Stimulated activated CD4-positive, alpha-beta T cell treated with anti-CD3 and anti-CD28 coated beads, Interleukin-12 subunit alpha, Interleukin-12 subunit beta, amount 100 ng/mL, for 4 hours (primary cell): ENCODE measurements around the gene PLCL1.

ENCODE experiments used
- DNase-seq: peaks from one replicate; pipeline ENCODE4 v3.0.0-alpha.2; 2020

The PLCL1 gene

GRCh38 chr2:197858607-197859140 is 54.3 kb downstream of the PLCL1 start:
- no peak for DNase-seq

GRCh38 chr2:197862246-197862955 is 58.0 kb downstream of the PLCL1 start:
- no peak for DNase-seq

DNA sequence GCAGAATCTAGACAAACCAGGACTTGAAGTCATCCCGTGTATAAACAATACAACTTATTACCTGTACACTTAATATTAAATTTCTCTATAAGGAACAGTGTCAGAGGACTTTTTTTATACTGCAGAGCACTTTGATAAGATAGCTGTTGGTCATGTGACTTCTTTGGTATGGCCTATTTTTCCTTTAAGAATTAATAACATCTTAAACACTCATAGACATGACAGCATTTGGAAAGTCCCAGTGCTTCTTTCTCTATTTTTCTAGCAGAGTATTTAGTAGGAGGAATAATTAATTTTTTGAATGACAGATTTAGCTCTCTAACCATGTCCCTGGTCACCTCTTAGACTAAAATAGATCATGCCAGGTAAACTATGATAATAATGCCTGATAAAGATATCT is 59.4 kb downstream of the PLCL1 start:
- no peak for DNase-seq

GRCh38 chr2:197866455-197866854 is 62.1 kb downstream of the PLCL1 start:
- DNase-seq, result no peak

- DNase-seq, result no peak
Measured at GRCh38 chr2:197867033-197867432, 62.6 kb downstream of the PLCL1 start.

GRCh38 chr2:197867624-197868023 is 63.2 kb downstream of the PLCL1 start:
- DNase-seq, result no peak

DNA sequence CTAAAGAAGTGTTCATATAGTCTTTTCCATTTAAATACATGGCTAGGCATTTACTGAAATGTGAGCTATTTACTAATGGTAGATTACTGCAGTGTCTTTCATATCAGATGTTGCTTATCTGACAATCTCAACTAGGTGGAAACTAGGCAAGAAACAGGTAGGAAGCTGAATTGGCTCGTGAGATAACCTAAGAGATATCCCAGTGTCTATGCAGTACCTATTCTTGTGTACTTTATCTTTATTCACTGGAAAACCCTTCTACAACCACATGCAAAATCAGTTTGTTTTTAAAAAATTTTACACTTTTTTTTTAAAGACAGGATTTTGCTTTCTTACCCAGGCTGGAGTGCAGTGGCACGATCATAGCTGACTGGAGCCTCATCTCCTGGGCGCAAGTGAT is 63.8 kb downstream of the PLCL1 start:
- no peak for DNase-seq

GRCh38 chr2:197869041-197869440 is 64.6 kb downstream of the PLCL1 start:
- no peak for DNase-seq

- no peak for DNase-seq
Measured at GRCh38 chr2:197869501-197870111, 65.2 kb downstream of the PLCL1 start.

- no peak for DNase-seq
Measured at GRCh38 chr2:197870137-197870536, 65.7 kb downstream of the PLCL1 start.

DNA sequence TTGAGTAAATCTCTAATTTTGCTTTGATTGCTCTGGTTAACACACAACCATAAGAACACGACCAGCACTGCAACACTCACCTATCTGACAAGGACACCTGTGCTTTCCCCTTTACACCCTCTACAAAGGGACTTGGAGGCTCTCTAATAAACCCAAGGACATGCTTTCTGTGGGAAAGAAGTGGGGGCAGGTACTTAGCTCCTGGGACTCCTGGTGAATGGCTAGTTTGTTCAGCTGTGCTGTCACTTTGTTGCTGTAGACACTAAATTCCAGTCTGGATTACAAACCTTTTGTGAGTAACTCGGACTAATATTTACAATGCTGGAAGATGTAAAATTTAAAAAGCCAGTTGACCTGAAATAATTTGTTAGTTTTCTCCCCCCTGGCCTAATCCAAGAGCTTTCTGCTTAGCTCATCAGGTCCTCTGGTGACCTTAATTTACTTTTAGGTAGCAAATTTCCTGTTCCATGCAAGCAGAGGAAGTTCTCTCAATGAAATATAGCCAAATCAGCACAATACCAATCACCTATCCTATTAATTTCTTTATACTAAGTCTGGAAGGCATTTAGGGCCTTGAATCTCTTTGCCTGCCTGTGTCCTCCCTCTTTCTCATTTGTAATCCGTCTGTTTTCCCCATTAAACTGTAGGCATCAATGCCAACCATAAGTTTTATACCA is 67.5 kb downstream of the PLCL1 start:
- DNase-seq, result no peak

DNA sequence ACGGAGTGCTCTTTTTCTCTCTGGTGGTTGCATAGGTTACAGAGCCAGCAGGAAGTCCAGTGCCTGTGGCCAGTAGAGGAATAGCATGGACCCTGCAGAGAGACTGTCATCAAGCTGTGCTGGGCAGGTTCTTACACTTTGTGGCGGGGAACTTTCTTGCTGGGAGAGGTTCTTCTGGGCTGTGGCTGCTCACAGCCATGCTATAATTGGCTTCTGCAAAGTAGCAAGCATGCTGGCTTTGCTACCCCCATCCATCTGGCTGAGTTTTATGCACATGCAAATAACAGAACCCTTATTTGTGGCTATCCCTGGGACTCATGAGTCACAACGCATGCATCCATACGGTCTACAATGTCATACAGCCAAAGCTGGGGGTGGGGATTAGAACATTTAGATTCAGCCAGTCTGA is 68.9 kb downstream of the PLCL1 start:
- DNase-seq, result no peak

DNA sequence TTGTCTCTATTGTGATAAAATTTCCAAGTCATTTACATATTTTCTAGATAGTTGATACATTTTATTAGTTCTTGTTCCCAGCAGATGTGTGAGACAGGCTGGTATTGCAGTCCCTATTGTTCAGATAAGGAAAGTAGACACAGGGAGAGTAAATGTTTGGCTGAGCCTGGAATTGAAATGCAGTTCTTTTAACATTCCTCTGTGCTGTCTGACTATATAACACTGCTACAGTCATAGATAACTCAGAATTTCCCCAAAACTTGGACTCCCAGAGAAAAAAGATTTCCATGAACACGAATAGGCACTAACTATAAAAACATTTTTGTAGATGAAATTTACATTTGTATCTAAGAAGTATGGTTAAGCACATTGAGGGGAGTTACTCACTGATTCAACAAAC is 71.4 kb downstream of the PLCL1 start:
- no peak for DNase-seq

DNA sequence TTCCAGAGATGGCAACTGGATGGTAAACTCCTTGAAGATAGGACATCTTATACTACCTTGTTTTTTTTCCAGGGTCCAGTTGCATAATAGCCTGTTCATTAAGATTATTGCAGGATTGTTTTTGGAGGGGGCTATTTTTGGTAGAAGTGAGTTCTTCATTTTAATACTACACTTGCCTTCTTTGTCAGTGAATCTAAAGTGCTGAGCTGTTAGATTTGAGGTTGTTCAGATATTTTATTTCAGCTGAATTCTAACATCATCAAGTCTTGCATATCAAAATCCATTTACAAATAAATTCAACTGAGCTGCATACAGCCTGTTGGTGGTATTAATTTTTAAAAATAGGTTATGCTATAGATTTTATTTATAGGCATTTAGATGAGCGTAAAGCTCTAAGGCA is 72.1 kb downstream of the PLCL1 start:
- DNase-seq, result no peak

GRCh38 chr2:197877038-197877437 is 72.6 kb downstream of the PLCL1 start:
- no peak for DNase-seq

DNA sequence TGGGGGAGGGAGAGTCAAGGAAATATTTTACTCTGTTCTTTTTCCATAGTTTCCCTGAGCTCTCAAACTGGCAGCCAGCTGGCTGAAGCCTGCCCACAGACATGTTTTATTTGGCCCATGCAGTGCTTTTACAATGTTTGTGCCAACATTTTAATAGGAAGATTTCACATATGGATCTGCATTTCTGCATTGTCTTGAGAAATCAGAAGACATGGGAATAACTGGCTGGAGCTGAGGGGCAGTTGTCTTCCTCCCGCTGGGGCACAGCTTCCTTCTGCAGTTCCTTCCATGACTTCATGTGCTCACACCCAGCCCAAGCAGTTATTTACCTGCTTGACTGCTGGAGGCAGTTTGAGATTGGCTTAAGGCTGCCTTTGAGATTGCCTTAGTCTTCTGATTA is 74.4 kb downstream of the PLCL1 start:
- DNase-seq, result no peak

- DNase-seq, result no peak
Measured at GRCh38 chr2:197879812-197880408, 75.5 kb downstream of the PLCL1 start.

- no peak for DNase-seq
Measured at GRCh38 chr2:197883354-197884032, 79.1 kb downstream of the PLCL1 start.

DNA sequence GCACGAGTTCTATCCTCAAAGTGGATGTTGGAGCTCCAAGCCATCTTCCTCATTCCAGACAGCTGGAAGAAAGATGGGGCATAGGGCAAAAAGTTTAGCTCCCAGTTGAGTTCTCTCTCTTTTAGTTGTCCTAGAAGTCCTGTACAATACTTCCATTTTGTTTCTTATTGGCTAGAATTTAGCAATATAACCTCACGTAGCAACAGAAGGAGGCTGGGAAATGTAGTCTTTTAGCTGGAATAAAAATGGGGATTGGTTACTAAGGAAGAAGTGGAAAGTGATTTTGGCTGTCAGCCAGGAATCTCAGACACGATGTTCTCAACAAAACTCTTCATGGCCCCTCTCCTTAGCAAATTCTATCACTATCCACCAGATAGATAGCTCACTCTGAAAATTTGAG is 79.9 kb downstream of the PLCL1 start:
- no peak for DNase-seq

DNA sequence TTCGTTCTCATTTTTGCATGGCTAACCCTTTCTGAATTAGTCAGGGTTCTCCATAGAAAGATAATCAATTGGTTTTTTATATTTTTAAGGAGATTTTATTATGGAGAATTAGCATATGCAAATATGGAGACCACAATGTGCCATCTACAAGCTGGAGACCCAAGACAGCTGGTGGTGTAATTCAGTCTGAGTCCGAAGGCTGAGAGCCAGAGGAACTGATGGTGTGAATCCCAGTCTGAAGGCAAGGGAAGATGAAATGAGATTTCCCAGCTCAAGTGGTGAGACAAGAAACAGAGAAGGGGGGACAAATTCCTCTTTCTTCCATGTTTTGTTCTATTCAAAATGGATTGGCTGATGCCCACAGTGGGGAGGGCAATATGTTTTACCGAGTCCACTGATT is 80.7 kb downstream of the PLCL1 start:
- no peak for DNase-seq

DNA sequence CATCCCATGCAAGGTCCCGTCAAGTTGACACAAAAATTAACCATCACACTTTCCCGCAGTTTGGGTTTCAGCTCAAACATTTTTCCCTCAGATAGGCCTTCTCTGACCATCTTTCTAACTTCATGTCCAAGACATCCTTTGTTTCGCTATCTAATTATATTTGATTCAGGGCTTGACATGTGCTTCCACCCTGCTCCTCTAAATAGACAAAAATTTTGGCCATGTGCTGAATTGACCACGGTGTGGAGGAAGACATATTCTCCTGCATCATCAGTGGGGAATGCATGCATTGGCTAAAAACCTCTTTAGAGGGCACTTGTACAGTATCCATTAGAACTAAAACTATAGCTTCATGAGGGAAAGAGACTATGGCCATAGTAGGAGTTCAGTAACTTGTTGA is 81.2 kb downstream of the PLCL1 start:
- DNase-seq, result no peak

GRCh38 chr2:197888321-197888720 is 83.9 kb downstream of the PLCL1 start:
- no peak for DNase-seq

GRCh38 chr2:197889041-197889440 is 84.6 kb downstream of the PLCL1 start:
- no peak for DNase-seq
